ENCODE results near the gene PPM1D.
"Not testable (repeated sequence)": the region's sequence is repeated elsewhere in the genome, so short reads cannot be mapped to it uniquely, and the experiment has no call there.

Gene PPM1D

DNA sequence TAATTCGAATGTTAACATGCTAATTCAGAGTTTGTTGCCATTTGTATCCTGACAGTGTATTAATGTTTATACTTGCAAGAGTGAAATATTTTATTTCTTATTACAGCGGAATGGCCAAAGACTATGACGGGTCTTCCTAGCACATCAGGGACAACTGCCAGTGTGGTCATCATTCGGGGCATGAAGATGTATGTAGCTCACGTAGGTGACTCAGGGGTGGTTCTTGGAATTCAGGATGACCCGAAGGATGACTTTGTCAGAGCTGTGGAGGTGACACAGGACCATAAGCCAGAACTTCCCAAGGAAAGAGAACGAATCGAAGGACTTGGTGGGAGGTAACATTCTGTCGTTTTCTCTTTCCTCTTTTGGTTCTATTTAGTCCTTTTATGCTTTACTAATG lies 23.4 kb downstream of the PPM1D start:
- no peak for DNase-seq

DNA sequence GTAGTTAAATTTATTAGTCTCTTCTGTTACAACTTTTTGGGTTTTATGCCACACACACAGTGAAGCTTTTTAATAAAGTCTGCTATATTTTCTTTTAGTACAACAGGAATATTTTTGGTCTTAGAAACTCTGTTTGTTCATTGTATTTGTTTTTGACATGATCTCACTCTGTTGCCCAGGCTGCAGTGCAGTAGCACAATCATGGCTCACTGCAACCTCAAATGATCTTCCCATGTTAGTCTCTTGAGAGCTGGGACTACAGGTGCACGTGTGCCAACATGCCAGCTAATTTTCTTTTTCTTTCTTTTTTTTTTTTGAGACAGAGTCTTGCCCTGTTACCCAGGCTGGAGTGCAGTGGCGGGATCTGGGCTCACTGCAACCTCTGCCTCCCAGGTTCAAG lies 27.1 kb downstream of the PPM1D start:
- no peak for DNase-seq

DNA sequence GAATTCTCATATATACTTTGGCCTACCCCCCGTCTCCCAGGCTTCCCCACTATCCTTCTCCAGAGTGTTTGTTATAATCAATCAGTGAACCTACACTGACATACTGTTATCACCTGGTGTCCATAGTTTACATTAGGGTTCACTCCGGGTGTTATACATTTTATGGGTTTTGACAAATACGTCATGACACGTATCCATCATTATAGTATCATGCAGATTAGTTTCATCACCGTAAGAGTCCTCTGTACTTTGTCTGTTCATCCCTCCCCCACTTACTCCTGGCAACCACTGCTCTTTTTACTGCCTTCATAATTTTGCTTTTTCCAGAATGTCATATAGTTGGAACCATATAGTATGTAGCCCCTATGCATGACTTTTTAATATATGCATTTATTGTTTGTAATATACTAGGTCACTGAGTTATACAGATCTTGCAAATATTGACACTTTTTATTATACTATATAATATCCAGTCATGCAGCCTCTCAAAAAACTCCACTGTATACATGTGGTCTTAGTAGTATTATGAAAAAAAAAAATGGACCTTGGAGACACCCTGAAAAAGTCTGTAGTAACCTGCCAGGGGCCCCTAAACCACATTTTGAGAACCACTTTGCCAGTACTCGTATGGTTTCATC lies 28.4 kb downstream of the PPM1D start:
- no peak for DNase-seq

DNA sequence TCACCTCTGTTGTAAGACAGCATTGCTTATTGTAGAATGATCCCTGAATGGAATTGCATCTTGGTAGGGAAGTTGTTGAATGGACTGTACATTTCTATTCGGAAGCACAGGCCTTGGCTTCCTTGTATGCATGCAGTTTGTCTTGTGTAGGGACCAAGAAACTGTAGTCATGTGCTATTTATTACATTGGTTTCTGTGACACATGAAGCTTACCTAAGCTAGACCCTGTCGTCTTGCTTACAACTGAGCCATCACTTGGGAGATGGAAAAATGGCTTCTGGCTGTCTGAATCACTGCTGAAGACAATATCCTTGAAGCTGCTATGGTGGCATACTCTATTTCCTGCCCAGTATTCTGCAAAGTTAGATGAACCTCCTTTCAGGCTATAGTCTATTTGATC lies 29.1 kb downstream of the PPM1D start:
- DNase-seq, result no peak

DNA sequence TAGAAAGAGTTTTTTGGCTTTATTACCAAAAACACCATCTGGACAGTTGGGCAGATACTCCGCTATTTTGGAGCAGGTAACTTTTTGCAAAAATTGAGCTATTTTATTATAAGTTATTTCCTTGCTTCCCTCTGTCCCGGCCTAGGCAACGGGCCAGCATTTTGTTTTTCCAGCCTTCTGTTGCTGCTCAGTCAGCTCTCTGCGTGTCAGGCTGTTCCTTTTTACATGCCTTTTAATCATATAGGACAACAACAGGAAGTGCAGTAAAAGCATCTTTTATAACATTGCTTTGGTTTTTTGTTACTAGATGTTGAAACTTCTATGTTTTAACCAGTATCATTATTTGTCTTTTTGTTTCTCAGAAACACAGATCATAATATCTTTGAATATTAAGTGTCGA lies 30.4 kb downstream of the PPM1D start:
- DNase-seq, result no peak

DNA sequence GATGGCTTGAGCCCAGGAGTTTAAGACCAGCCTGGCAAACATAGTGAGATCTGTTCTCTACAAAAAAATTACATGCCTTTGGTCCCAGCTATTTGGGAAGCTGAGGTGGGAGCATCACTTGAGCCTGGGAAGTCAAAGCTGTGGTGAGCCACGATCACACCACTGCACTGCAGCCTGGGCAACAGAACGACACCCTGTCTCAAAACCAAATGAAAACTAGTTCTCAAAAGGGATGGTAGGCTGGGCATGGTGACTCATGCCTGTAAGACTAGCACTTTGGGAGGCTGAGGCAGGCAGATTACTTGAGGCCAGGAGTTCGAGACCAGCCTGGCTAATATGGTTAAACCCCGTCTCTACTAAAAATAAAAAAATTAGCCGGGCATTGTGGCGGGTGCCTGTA lies 31.1 kb downstream of the PPM1D start:
- no peak for DNase-seq

DNA sequence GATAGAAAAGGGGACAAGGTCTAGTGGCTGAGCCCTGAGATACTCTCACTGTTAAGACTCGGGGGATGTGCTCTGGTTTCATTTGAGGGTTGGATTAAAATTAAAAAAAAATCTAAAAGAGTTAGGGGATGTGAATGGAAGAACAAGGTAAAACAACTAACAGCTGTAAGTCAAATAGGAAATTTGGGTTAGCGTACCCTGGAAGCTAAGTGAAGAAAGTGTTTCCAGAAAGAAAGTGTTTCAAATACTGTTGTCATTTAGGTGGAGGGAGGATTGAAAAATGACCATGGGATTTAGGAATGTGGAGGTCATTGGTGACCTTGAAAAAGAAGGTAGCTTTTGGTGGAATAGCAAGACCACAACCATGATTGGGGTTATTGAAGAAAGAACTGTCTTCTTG lies 37.7 kb downstream of the PPM1D start:
- DNase-seq, result no peak

DNA sequence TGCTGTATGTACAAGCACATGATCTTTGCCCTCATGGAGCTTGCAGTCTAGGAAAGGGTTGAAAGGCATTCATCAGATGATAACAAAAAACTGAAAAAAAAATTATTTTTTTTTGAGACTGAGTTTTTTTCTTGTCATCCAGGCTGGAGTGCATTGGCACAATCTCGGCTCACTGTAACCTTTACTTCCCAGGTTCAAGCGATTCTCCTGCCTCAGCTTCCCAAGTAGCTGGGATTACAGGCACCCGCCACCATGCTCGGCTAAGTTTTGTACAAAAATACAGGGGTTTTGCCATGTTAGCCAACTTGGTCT lies 39.0 kb downstream of the PPM1D start:
- DNase-seq, result no peak

DNA sequence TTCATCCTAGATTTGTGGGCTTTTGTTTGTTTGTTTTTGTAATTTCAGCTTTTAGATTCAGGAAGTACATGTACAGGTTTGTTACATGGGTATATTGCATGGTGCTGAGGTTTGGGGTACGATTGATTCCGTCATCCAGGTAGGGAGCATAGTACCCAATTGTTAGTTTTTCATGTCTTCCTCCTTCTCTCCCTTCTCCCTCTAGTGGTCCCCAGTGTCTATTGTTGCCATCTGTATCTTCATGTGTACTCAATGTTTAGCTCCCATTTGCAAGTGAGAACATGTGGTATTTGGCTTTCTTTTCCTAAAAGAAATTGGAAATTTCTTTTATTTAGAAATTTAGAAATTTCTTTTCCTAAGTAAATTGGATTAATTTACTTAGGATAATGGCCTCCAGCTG lies 40.5 kb downstream of the PPM1D start:
- DNase-seq, result peak; percentile 34

DNA sequence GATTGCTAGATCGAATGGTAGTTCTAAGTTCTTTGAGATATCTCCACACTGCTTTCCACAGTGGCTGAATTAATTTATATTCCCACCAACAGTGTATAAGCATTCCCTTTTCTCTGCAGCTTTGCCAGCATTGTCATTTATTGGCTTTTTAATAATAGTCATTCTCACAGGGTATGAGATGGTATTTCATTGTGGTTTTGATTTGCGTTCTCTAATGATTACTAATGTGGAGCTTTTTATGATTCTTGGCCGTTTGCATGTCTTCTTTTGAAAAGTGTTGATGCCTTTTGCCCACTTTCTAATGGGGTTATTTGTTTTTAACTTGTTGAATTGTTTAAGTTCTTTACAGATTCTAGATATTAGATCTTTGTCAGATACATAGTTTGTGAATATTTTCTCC lies 41.1 kb downstream of the PPM1D start:
- DNase-seq, result peak; percentile 78

DNA sequence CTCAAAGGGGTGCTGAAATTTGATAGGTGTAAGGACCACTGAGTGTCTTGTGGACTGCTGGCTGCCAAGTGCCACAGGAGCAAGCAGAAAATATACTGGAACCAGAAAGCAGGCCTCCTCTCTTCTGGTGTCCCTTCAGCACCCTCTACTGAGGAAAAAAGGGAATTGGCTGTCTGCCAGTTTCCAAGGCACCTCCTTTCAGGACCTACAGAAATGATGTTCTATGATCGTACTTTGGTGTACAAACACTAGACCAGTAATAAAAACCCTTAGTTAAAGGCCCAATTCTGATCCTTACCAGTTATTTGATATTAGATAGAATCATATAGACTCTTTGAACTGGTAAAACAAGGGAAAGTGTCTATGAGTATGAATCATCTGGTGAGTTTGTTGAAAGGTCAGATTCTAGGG lies 41.8 kb downstream of the PPM1D start:
- peak; percentile 83 for DNase-seq

DNA sequence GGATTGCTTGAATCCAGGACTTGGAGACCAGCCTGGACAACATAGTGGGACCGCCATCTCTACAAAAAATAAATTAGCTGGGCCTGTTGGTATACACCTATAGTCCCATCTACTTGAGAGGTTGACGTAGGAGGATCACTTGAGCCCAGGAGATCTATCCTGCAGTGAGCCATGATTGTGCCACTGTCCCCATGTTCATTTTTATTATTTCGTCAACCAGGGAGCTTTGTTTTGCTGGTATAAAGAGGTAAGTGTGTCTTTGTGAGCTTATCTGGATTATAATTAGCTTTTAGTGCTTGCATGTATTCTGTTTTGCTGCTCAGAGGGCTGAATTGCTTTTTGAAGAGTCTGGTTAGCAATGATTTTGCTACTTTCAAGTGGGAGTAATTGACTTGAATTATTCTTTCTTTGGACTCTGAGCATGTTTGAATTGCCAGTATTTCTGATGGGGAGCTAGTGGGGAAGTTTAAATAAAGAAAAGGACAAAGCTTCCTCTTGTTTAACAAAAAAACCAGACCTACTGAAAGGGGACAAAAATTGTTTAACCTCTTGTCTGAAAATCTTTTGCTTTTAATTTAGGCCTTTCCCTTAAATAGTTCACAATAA lies 46.0 kb downstream of the PPM1D start:
- no peak for DNase-seq

DNA sequence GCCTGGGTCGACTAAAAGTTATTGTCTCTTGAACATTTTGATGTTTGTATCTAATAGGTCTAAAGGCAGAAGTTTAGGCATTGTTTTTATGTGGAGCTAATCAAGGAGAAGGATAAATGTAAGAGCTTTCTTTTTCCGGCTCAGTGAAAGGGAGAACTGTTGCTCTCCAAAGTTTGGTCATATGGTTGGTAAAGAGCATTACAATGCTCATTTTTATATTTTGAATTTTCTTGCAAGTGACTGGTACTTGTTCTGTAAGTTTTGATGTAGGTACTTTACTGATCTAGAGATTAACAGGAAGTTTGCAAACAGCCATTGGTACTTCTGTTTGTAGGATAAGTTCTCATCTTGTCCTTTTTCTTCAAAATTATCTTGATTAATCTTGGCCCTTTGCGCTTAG lies 46.7 kb downstream of the PPM1D start:
- no peak for DNase-seq

DNA sequence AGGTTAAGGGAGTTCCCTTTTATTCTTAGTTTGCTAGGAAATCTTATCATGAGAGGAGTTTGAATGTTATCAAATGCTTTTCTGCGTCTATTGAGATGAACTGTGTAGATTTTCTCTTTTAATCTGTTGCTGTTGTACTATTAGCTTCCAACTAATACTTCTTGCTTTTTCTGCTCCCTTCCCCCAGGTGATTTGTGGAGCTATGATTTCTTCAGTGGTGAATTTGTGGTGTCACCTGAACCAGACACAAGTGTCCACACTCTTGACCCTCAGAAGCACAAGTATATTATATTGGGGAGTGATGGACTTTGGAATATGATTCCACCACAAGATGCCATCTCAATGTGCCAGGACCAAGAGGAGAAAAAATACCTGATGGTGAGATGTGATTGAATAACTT lies 47.7 kb downstream of the PPM1D start:
- DNase-seq, result no peak

DNA sequence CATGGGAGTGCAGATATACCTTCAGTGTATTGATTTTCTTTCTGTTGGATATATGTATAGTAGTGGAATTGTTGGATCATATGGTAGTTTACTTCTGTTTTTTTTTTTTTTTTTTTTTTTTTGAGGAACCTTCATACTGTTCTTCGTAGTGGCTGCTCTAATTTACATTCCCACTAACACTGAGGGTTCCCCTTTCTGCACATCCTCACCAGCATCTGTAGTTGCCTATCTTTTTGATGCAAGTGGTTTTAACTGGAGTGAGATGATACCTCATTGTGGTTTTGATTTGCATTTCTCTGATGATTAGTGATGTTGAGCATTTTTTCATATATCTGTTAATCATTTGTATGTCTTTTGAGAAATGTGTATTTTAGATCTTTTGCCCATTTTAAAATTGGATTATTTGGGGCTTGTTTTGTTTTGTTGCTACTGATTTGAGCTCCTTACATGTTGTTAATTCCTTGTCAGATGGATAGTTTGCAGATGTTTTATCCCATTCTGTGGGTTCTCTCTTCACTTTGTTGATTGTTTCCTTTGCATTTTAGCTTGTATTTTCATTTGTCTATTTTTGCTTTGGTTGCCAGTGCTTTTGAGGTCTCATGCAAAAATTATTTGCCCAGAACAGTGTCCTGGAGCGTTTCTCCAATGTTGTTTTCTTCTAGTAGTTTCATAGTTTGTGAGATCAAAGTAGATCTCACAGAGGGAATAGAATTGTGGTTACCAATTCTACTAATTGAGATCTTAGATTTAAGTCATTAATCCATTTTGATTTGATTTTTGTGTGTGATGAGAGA lies 52.7 kb downstream of the PPM1D start:
- DNase-seq, result no peak

DNA sequence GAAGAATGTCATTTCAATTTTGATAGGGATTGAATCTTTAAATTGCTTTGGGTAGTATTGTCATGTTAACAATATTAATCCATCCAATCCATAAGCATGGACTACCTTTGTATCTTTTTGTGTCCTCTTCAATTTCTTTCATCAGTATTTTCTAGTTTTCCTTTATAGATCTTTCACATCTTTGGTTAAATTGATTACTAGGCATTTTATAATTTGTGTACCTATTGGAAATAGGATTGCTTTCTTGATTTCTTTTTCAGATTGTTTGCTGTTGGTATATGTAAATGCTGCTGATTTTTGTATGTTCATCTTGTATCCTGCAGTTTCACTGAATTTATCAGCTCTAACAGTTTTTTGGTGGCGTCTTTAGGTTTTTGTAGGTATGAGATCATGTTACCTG lies 53.6 kb downstream of the PPM1D start:
- DNase-seq, result no peak

DNA sequence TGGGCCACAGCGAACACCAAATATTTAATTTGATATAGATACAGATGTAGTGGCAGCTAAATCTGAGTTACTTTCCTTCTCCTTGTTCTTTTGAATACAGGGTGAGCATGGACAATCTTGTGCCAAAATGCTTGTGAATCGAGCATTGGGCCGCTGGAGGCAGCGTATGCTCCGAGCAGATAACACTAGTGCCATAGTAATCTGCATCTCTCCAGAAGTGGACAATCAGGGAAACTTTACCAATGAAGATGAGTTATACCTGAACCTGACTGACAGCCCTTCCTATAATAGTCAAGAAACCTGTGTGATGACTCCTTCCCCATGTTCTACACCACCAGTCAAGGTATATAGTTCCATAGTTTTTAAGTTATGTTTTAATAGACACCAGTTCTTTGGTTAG lies 56.5 kb downstream of the PPM1D start:
- DNase-seq, result no peak

DNA sequence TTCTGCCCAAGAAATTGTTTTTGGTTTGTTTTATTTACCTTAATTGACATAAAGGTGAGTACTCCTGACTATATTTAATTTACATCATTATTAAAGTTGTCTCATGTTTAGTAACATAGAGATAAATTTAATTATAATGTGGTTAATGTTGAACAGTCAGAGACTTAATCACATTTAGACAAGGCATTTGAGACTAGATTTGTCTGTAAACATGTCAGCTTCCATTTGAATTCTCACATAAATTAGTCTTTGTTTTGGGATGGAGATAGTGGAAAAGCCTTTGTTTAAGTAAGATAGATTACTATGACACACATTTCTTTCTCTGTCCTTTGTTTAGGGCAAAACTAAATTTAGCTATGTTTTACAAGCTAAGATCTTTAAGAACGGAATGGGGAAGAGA lies 59.2 kb downstream of the PPM1D start:
- no peak for DNase-seq

DNA sequence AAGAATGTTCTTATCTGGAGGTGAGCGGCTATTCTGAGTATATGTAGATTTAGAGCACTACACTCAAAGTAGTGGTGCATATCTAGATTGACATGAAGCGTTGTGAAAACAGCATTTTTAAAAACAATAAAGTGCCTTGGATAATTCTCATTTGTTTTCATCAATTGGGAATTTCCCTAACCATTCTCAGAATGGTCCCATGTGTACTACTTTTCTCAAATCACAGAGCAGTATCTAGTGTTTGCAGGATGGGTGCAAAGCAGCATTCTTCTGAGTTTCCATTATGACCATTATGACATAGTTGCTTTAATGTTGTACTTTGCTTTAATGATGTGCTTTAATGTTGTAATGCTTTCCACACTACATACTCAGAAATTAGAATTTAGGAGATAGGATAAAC lies 61.5 kb downstream of the PPM1D start:
- no peak for DNase-seq

DNA sequence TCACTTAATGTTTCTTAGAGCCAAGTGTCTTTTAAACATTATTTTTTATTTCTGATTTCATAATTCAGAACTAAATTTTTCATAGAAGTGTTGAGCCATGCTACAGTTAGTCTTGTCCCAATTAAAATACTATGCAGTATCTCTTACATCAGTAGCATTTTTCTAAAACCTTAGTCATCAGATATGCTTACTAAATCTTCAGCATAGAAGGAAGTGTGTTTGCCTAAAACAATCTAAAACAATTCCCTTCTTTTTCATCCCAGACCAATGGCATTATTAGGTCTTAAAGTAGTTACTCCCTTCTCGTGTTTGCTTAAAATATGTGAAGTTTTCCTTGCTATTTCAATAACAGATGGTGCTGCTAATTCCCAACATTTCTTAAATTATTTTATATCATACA lies 64.0 kb downstream of the PPM1D start:
- peak; percentile 25 for DNase-seq

DNA sequence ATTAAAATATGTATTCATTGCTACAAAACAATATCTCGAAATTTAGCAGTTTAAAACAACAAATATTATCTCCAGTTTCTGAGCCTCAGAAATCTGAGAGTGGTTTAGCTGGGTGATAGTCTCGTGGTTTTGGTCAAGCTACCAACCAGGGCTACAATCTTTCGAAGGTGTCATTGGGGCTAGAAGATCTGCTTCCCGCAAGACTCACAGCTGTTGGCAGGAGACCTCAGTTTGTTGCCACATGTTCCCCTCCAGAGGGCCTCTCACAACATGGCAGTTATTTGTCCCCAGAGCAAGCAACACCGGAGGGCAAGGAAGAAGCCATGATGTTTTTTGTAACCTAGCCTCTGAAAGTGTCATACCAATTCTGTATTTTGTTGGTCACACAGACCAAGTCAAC lies 65.6 kb downstream of the PPM1D start:
- no peak for DNase-seq

DNA sequence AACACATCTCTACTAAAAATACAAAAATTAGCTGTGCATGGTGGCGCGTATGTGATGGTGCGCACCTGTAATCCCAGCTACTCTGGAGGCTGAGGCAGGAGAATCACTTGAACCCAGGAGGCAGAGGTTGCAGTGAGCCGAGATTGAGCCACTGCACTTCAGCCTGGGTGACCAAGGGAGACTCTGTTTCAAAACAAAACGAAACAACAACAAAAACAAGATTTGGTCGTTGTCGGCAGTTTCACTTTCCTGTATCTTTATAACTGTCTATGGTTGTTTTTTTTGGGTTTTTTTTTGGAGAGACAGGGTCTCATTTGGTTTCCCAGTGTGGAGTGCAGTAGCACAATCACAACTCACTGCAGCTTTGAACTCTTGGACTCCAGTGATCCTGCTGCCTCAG lies 68.7 kb downstream of the PPM1D start:
- DNase-seq, result not testable (repeated sequence)

DNA sequence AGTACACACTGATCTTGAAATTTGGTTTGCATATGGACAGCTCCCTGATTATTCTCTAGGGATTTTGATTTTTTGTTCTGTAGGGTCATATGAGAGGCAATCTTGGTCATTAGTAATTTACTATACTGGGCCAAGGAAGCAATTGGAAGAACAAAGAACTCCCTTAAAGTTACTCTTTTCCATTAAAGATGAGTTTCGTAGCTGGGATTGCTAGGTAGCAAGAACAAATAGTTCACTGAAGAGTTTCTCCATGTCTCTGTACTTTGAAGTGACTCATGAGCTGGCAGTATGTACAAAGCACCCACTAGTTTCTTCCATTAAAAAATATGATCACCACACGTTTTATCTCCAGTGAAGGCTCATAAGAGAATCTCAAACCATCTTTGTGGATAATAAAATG lies 71.5 kb downstream of the PPM1D start:
- DNase-seq, result peak; percentile 23

DNA sequence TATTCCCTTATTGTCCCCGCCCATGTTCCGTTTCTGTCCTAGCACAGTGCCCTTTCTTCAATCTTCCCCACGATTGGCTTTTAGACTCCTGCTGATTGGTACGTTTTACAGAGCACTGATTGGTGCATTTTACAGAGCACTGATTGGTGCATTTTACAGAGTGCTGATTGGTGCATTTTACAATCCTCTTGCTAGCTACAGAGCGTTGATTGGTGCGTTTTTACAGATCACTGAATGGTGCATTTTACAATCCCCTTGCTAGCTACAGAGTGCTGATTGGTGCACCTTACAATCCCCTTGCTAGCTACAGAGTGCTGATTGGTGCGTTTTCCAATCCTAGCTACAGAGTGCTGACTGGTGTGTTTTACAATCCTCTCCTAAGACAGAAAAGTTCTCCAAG lies 74.6 kb downstream of the PPM1D start:
- DNase-seq, result not testable (repeated sequence)

DNA sequence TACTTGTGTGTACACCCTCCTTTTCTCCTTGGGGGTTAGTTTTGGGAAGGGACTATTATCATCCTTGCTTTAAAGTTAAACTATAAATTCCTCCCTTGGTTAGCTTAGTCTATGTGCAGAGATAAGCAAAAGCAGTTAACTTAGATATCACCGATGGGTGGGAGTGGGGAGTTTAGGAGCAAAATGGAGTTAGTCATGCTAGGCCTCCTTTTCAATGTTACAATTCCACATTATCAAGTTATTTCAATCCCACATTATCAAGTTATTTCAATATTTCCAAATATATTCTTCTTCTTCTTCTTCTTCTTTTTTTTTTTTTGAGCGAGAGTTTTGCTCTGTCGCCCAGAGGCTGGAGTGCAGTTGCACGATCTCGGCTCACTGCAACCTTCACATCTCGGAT lies 76.0 kb downstream of the PPM1D start:
- no peak for DNase-seq
